COLO668 (cell line): ENCODE results near the gene MROH2A.

ENCODE experiments used
- DNase-seq: peaks from one replicate; lab custom pipeline; 2025; ENCODE audit not compliant: unreplicated experiment; lab: John Stamatoyannopoulos, UW

MROH2A gene

GRCh38 chr2:233833345-233833744, 55.2 kb downstream of the MROH2A start:
- DNase-seq, result no peak

GRCh38 chr2:233835230-233836186, 57.4 kb downstream of the MROH2A start:
- no peak for DNase-seq

DNA sequence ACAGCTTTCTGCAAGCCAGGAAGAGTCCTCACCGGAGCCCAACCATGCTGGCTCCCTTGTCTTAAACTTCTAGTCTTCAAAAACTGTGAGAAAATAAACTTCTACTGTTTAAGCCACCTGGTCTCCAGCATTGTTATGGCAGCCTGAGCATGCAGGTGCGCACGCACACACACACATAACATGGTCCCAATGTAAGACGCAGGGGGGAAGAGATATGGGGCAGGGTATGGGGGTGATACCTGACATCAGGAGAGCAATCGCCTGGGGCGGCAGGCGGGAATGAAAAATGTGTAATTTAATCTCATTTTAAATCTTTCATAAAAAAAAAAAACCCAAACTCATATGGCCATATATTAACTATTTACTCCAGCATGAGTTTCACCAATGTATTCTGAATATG, 58.2 kb downstream of the MROH2A start:
- DNase-seq, result no peak

DNA sequence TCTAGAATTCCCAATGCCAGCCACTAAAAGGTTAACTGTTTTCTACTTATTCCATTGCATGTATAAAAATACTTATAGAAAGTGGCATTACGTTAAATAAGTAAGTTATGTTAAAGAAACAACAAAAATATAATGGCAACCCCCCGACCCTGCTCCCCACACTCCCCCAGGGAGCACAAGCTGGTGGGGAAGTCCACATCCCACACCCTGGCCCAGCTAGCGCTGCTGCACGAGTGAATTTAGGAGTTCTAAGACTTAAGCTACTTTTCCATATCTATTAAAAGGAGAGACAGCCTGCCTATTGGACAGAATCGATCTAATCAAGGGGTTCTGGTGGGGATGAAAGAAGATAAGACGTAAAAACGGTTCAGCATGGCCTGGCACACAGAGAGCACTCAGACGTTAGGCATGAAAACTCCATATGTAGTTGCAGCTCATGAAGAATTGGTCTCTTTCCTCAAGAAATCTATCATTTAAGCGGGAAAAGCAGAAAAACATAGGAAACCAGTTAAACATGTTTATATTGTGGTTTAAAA, 59.6 kb downstream of the MROH2A start:
- no peak for DNase-seq

DNA sequence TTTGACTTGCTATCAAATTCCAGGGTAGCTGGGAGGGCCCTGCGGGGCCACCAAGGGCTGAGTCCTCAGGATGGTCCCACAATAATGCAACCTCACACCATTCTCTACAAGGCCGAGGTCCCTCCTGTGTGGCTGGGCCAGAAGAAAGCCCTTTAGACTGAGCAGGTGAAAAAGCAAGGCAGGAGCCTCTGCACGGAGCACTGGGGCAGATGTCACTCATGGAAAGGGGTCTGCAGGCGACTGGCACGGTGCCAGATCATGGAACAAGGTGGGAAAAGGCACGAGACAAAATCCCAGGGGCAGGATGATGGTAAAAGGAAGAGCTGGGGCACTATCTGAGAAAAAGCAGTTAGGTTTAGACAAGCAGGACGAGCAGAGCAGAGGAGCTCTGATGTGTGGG, 60.1 kb downstream of the MROH2A start:
- no peak for DNase-seq

GRCh38 chr2:233838726-233839446, 60.8 kb downstream of the MROH2A start:
- no peak for DNase-seq

DNA sequence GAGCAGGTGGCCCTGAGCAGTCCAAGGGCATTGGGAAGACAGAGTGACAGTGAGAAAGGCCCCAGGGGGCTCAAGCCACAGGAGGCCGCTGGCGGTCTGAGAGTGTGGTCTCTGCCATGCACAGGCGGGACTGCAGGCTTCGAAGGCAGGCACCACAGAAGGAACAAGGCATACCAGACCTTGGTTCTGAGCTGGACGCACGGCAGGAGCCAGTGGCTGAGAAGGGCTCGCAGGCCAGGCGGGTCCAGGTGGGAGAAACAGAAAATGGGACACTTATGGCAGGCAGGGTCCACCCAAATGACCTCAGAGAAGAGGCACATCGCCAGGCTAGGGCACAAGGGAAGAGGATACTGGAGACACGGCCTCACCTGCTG, 61.3 kb downstream of the MROH2A start:
- DNase-seq, result no peak

DNA sequence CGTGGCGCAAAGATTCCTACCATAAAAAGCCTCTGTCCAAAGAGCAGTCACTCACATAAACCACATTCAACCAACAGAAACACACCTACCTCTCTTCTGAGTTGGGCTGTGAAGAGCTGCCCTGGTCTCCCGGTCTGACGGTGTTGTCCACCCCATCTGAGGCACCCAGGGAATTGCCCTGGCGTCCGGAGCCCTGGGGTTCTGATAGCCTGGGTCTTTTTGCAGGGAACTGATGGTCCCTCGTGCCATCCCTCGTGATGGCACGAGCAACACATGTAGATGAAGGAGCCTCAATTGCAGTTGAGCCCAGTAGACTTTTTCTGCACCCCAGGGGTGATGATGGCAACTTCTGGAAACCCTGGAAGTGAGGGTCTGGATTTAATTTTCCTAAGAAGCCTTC, 62.4 kb downstream of the MROH2A start:
- no peak for DNase-seq

DNA sequence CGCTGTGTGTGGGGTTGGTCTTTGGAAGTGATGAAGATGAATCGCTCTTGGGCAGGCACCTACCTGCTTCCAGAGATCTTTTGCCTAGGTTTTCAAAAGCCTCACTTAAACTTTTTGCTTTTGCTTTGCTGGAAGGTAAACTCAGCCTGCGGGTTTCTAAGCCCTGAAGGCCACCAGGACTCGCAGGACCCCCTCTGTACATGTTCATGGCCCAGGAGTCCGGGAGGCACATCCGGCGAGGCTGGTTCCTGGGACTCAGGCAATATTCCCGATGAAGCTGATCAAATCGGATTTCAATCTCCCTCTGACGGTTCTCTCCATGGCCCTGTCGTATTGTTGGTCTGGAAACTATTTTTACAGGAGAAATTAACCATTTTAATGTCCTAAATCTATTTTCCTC, 63.1 kb downstream of the MROH2A start:
- DNase-seq, result no peak

DNA sequence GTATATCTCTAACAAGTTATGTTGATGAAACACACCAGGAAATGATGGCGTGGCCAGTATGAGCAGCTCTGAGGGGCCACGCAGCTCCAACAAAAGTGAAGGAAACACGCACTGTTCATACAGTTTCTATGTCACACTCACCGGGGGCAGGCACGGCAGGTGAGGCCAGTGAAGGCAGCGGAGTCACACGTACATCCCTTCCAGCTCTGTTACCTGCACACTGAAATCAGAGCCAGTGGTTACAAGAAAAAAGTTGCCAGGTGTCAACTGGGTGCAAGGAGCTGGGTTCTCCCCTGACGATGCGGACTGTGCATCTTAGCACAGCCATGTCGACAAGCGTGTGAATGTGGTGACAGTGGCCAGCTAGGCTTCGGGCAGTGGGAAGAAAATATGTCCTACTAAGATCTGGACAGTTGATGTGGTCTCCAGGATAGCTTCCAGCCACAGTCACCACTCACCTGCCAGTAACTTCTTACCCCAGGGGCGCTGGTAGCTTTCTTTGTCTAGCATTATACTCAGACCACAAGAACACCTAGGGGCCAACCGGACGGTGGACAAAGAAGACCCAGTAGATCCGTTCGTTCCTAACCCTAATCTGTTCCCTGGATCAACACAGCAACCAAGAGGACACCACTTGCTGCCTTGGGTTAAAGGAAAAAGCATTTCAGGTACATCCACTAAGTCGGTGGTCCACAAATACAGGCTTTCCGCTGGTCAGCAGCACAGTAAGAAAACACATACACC, 66.1 kb downstream of the MROH2A start:
- DNase-seq, result no peak

GRCh38 chr2:233844836-233845235, 66.7 kb downstream of the MROH2A start:
- no peak for DNase-seq

- no peak for DNase-seq
Observed at GRCh38 chr2:233845301-233846060, 67.4 kb downstream of the MROH2A start.

DNA sequence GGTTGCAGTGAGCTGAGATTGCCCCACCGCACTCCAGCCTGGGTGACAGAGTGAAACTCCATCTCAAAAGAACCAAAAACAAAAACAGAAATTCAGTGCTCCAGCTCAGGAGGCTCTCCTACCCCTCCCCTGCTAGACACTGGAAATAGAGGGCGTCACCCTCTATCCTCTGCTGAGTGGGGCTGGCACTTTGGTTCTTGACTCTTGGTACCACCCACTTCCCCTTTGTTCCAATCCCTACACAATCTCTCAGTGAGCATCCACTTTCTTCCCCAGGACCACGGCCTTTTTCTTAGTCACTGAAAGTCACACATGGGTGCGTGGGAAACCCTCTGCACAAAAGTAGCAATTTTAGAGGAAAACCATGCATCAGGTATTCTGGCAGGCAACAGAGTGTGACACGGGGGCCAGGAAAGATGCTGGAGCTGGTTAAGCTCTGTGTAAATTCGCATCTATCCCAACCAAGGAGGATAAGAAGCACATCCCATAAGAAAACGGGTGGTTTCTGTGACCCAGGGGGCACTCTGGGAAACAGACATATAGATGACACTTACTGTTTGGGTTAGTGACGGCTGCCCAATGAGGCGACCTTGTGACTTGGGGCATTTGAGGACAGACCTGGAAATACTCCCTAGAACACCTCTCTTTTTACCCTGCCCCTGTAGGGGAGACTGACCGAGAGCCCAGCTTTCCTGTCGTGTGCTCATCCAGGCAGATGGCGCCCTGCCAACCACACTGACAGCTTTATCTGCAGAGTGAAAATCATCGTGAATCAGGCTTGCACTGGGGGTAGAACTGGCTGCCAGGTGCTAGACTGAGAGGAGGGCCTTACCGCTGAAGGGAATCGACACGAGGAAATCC, 68.5 kb downstream of the MROH2A start:
- DNase-seq, result no peak

- no peak for DNase-seq
Observed at GRCh38 chr2:233847248-233847898, 69.2 kb downstream of the MROH2A start.

DNA sequence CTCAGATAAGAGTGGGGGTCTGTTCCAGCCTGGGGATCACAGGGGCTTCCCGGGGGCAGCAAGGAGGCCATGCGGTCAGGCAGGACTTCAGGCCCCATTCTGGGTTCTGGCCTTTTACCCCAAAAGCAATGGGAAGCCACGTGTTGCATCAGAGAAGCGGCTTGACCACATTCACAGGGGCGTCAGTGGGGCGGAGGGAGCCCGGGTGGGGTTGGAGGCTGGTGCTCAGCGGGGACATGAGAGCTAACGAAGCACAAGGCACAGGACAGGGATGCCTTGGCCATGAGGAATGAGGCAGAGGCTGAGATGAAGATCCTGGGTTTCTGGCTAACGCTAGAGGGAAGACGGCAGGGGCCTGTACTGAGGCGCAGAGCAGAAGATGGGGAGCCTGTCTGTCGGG, 70.1 kb downstream of the MROH2A start:
- DNase-seq, result no peak

DNA sequence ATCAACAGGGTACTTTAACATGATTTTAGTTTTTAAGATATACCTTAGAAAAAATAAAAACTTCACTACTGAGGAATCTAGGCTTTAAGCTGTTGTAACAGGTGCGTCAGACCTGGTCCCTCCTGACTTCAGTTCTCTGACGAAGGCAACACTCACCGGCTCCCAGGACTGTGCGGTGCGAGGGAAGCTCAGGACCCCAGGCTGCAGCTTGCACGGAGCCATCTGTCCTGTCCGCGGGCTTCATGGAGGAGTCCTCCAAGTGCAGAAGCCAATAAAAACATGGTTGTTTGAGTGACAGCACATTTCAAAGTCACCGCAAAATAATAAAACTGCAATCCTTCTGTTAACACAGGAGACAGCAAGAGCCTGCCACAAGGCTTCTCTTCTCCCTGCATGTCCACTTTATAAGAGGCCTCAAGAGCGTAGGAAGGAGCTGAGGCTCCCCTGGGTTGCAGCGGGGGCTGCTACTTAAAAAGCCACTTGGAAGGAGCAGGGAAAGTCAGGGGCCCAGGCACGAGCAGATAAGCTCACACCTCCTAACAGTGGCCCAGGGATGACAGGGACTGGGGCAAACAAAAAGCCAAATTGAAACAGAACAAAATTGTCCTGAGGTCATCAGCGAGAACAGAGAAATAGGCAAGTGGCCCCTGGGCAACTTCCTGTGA, 71.6 kb downstream of the MROH2A start:
- DNase-seq, result no peak

- DNase-seq, result no peak
Observed at GRCh38 chr2:233850745-233851144, 72.6 kb downstream of the MROH2A start.

GRCh38 chr2:233851169-233851568, 73.0 kb downstream of the MROH2A start:
- no peak for DNase-seq

GRCh38 chr2:233852056-233852455, 73.9 kb downstream of the MROH2A start:
- no peak for DNase-seq
